GM08714 (cell line): ENCODE data around the gene SOX6.

Experiments used
- H3K4me3 ChIP-seq: fragments of 200-500 bp; sonication (Bioruptor generic); 2 replicates; pipeline ENCODE4 v1.5.1; 2014; ENCODE audit warnings: mild to moderate bottlenecking, low read length, inconsistent platforms
- ZNF274 ChIP-seq: IDR thresholded peaks from 2 replicates; pipeline ENCODE4 v1.6.1; 2012; ENCODE audit warnings: mild to moderate bottlenecking, low read depth, low read length

SOX6 gene

GRCh38 chr11:16318320-16318719 lies 38.0 kb downstream of the SOX6 start:
- no peak overlapping the region for H3K4me3 ChIP-seq
- TF ChIP-seq ZNF274 = no peak

DNA sequence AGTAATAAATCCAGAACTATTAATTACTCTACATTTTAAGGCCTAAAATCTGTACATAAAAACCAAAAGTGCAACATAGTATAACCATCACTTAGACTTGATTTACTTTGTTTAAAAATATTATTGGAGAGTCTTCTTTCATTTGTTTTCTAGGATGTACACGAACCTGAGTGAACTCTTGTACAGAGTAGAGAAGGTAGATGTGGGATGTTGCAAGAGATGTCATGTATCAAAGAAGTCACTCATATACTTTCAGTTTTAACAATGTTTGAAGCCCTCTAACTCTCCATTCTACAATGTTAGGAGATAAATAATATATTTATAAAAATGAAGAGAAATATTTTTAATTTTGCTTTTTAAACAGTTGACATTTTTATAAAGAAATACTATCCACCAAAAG lies 38.6 kb downstream of the SOX6 start:
- no peak for TF ChIP-seq ZNF274
- no peak overlapping the region for H3K4me3 ChIP-seq

DNA sequence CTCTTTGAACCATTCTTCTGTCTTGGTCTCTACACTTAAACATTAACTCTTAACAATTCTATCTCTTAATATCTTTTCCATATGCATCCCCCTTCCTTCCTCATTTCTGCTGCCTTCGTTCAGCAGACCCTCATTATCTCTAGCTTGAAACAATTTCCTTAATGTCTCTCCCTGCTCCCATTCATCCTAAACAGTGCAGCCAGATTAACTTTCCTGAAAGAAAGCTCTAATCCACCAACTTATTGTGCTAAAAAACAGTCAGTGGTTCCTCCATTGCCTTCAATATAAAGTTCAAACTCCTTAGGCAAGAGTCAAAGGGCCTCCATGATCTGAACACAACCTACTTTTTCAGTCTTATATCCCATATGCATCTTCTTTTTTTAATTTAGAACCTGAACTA lies 42.5 kb downstream of the SOX6 start:
- TF ChIP-seq ZNF274 = no peak
- no peak overlapping the region for H3K4me3 ChIP-seq

DNA sequence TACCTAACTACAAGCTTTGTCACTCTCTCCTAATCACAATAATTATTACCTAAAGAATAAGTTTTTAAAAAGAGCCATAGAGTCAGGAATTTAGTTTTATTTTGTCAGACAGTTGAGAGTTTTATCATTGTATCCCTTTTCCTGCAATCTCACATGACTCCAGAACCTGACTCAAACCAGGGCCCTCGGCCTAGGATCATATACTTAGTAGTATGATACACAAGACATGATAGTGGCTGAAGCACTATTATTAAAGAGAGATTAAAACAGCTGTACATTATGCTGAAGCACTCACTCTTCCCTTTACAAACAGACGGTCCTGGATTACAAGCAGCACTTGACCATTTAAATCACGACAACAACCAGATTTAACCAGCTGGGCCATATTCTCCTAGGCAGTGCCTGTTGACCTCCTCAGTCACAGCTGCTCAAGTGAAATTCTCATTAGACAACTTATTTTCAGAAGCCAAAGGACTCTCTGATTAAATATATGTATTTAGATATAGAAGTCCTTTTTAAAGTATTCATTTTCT lies 44.0 kb downstream of the SOX6 start:
- no peak for TF ChIP-seq ZNF274

GRCh38 chr11:16311831-16312230 lies 44.5 kb downstream of the SOX6 start:
- H3K4me3 ChIP-seq = no peak overlapping the region
- no peak for TF ChIP-seq ZNF274

More for the DNA sequence above, 44.0 kb downstream of the SOX6 start:
- H3K4me3 ChIP-seq = no peak overlapping the region

DNA sequence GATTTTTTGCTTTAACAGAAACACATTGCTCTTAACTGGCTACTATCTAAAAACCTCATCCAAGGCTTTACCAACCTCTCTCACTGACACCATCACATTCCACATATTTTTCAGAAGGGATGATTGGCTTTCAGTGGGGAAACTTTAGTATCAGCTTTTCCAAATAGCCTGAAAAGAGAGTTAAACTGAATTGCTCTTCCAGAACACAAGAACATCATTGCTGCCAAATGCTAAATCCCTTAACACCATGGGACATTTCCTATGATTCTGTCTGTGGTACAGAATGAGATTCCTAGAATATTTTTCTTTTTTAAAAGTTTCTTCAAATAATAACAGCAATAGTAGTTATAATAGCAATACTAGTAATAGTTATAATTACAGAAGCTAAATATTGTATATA lies 45.4 kb downstream of the SOX6 start:
- H3K4me3 ChIP-seq = no peak overlapping the region
- TF ChIP-seq ZNF274 = no peak

DNA sequence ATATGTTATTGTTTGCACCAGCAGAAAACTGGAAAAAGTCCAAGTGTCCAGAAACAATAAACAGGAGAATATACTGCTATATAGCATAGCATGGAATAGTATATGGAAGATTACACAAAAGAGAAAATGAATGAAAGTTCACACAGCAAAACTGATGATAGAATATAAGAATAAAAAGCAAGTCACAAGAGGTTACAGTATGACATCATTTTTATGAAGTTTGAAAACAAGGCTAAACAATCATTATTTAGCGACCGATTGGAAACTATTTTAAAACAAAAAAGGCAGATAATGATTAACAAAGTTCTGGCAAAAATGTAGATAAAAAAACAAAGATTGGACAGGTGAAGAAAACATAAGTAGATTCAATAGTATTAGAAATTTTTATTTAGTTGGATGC lies 47.1 kb downstream of the SOX6 start:
- no peak for TF ChIP-seq ZNF274
- no peak overlapping the region for H3K4me3 ChIP-seq

DNA sequence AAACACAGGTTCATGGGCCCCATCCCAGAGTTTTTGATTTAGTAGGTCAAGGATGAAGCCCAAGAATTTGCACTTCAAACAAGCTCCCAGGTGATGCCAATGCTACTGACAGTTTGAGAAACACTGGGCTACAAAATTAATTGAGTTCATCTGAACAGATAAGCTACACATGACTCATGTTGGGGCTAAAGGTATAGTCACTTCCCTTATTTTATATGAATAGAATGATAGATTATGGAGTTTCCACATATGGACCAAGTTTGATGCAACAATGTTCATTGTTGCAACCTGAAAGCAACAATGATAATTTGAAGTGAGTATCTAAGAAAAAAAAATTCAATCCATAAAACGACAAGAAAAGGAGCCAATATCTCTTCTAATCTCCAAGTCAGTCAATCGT lies 54.9 kb downstream of the SOX6 start:
- TF ChIP-seq ZNF274 = no peak
- no peak overlapping the region for H3K4me3 ChIP-seq

- no peak for TF ChIP-seq ZNF274
- no peak overlapping the region for H3K4me3 ChIP-seq
These were observed 56.2 kb downstream of the SOX6 start for GRCh38 chr11:16299884-16300782.

GRCh38 chr11:16299390-16299789 lies 57.0 kb downstream of the SOX6 start:
- H3K4me3 ChIP-seq = no peak overlapping the region
- no peak for TF ChIP-seq ZNF274

DNA sequence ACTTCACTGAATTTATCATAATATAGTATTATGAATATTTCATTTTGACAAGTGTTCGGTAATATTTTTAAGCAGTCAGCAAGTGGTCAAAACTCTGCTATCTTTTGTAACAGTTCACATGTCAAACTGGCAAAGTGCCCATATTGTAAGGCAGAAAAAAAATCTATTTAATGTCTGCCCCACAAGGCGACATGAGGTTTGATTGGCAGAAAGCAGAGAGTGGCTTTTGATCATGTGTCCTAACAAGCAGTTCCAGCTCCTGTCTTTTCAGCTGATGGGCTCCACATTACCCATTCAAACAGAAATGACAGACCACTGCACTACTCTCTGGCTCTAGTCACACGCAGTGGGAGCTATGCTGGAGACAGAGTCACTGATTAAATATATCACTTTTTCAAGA lies 59.0 kb downstream of the SOX6 start:
- H3K4me3 ChIP-seq = no peak overlapping the region
- no peak for TF ChIP-seq ZNF274

GRCh38 chr11:16296273-16296672 lies 60.1 kb downstream of the SOX6 start:
- TF ChIP-seq ZNF274 = no peak
- H3K4me3 ChIP-seq = no peak overlapping the region

- no peak overlapping the region for H3K4me3 ChIP-seq
- no peak for TF ChIP-seq ZNF274
These were observed 60.8 kb downstream of the SOX6 start for GRCh38 chr11:16295592-16295991.

DNA sequence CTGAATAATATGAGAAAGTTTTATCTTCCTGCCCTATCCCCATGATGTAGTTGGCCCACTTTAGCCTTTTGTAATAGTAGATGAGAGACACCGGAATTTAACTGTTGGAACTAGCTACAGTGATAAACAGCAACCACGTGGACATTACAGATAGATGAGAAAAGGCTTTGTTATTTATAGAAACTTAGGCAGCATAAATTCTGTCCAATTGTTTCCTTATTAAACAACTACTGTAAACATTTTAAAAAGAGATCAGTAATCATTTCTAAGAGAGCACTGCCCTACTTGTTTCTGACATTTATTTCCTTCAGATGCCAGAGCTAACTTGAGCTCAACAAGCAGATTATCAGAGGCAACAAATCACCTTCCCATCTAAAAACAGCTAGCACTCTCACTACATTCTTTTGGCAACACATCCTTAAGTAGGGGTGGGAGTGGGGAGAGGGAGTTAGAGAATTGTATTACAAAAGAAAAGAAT lies 63.1 kb downstream of the SOX6 start:
- H3K4me3 ChIP-seq = no peak overlapping the region
- no peak for TF ChIP-seq ZNF274

DNA sequence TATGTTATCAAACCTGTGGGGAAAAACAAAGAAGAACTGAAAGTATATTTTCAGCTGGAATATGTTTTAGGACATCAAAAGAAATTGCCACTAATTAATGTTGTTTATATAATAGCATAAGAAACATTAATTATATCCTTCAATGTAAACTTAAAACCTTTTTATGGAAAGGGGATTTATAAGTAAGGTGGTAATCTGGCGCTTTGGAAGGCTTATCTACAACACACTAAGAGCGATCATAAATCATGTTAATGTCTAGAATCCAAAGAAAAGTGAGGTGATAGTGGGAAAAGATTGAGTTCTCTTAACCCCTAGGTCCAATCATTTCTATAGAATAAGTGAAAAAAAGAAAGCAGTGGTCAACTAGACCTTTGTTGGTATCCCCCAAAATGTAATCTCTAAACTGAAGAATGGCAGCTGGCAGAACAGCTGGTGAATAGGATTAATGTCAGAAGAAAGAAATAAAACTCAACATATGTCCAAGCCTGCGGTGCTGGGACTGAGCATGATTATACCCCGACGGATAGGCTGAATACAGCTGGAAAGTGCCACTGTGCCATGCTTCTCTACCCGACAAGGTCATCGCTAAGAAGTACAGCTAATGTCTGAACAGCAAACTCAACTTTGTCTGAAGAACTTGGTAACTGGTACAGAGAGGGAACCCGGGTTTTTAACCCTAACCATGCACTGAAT lies 64.0 kb downstream of the SOX6 start:
- TF ChIP-seq ZNF274 = no peak
- no peak overlapping the region for H3K4me3 ChIP-seq
